K562 (cell line): Measurements from ENCODE around the gene CAGE1. TPM values are rescaled to one million over a fixed set of nuclear protein-coding genes. Genes with fewer than 3 reads are reported as not detected.

ENCODE experiments used
- ELF1 ChIP-seq: fragments of 200-800 bp; sonication (Bioruptor generic); IDR thresholded peaks from 2 replicates; pipeline ENCODE4 v1.6.1; 2016; ENCODE audit warnings: missing genetic modification characterization, missing compliant biosample characterization
- FOSL1 ChIP-seq: fragments of 200-800 bp; sonication (Bioruptor generic); conservative IDR thresholded peaks from 2 replicates; pipeline ENCODE4 v1.6.1; 2016; ENCODE audit warnings: missing genetic modification characterization, missing compliant biosample characterization
- GTF2F1 ChIP-seq: IDR thresholded peaks from 2 replicates; pipeline ENCODE4 v1.6.1; 2011; ENCODE audit warnings: low read depth, low read length, improper control_type of control experiment
- KAT7 ChIP-seq: sonication (generic); formaldehyde crosslinking; IDR thresholded peaks from 2 replicates; pipeline ENCODE4 v1.8.0; 2022; ENCODE audit warnings: missing genetic modification reagents, mild to moderate bottlenecking, borderline replicate concordance
- KLF13 ChIP-seq: fragments of 450-650 bp; IDR thresholded peaks from 2 replicates; pipeline ENCODE4 v1.6.1; 2016; ENCODE audit warnings: missing genetic modification characterization, low read depth, mild to moderate bottlenecking, missing compliant biosample characterization, moderate library complexity, borderline replicate concordance
- NFXL1 ChIP-seq: fragments of 450-650 bp; formaldehyde crosslinking; IDR thresholded peaks from 2 replicates; pipeline ENCODE4 v1.4.0; 2021; ENCODE audit warnings: mild to moderate bottlenecking
- SMC3 ChIP-seq: conservative IDR thresholded peaks from 2 replicates; pipeline ENCODE4 v1.6.1; 2011; ENCODE audit warnings: low read depth, low read length, improper control_type of control experiment; ENCODE audit not compliant: insufficient read depth
- SUPT5H ChIP-seq: fragments of 450-650 bp; IDR thresholded peaks from 2 replicates; pipeline ENCODE4 v1.6.1; 2016
- THRAP3 ChIP-seq: fragments of 450-650 bp; IDR thresholded peaks from 2 replicates; pipeline ENCODE4 v1.6.1; 2016; ENCODE audit warnings: mild to moderate bottlenecking, inconsistent platforms, borderline replicate concordance
- TRIM24 ChIP-seq, 2 experiments: fragments of 450-650 bp; IDR thresholded peaks; 2 replicates each; pipeline ENCODE4 v1.6.1; 2016
- ZMIZ1 ChIP-seq, 2 experiments: fragments of 150-350 bp in 1 of 2; IDR thresholded peaks; 2 replicates each; pipeline ENCODE4 v1.6.1; 2012 to 2016; ENCODE audit warnings: low read depth in 2 of 2, low read length in 2 of 2, mild to moderate bottlenecking in 1 of 2, moderate library complexity in 1 of 2
- ZNF395 ChIP-seq: fragments of 200-800 bp; sonication (Bioruptor generic); IDR thresholded peaks from 2 replicates; pipeline ENCODE4 v1.6.1; 2017; ENCODE audit warnings: missing genetic modification characterization, missing compliant biosample characterization
- ZNF77 ChIP-seq: fragments of 250-450 bp; sonication (Bioruptor Pico); IDR thresholded peaks from 2 replicates; pipeline ENCODE4 v1.5.0; 2020
- polyA plus RNA-seq, 8 experiments: library from polyadenylated mRNA; depleted of rRNA in 4 of 8; stranded (reverse) in 5 of 8; unstranded in 3 of 8; fragments of >200 nt; fragmentation: Nextera tagmentation in 2 of 8; fragmentation: Illumina TruSeq in 1 of 8; extraction: Ambion mirVana in 2 of 8; extraction: Trizol in 1 of 8; gene quantifications; 2 replicates each; pipeline versions ENCODE4 v1.2.1 to v1.2.3, GENCODE V29; 2011 to 2014; ENCODE audit warnings: inconsistent platforms in 1 of 8, missing spikeins in 1 of 8
- total RNA-seq, 7 experiments: library from RNA; depleted of rRNA in 6 of 7; stranded (reverse); fragments of >200 nt in 6 of 7; fragmentation: Illumina TruSeq in 2 of 7; extraction: Trizol in 2 of 7; gene quantifications; 2 replicates each; pipeline versions ENCODE4 v1.2.1 to v1.2.3, GENCODE V29; 2011 to 2021; ENCODE audit warnings: low replicate concordance in 1 of 7
- TF ChIP-seq, protein P1 (sequence below), 2 experiments: fragments of 450-650 bp in 1 of 2; sonication (generic) in 1 of 2; formaldehyde crosslinking in 1 of 2; IDR thresholded peaks in 1 of 2; conservative IDR thresholded peaks in 1 of 2; 2 replicates each; pipeline versions ENCODE4 v1.6.1 to v1.8.1; 2016 to 2023; ENCODE audit warnings: mild to moderate bottlenecking in 2 of 2, moderate library complexity in 2 of 2, inconsistent platforms in 1 of 2, missing genetic modification reagents in 1 of 2

Gene CAGE1
- total and polyA plus RNA-seq, 9 of the 15 experiments (the other 6 are each of a cell fraction or from before 2014, with no cell fraction given): 0.13 to 0.33 (median 0.18) TPM; not detected in 4

DNA sequence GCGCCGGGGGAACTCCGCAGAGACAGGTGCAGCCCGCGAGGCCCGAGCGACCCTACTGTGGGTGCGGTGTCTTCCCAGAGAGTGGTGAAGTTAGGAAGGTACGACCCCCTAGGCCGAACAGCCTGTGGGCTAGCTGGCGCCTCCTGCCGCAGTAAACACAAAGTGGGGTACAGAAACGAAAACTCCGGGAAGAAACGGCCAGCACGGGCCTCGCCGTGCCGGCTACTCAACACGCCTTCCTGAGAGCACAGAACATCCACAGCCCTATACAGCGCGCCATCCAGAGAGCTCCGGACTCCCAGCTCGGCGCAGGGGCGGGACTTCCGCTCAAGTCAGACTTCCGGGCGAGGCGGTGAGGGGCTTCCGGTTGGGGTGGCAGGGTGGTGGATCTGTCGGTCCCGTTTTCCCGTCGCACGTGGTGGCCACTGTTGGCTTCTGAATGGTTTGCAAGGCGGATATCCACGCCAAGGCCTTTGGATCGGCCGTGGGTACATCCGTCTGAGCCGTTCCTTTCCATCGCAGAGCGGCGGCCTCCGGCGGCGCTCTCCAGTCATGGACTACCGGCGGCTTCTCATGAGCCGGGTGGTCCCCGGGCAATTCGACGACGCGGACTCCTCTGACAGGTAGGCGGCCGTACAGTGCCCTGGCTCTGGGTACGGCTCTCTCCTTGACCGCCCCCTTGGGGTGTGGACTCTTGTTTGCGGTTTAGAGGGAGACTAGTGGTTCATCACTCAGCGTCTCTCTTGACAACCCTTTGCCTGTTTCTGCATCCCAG is at the start of gene CAGE1, which contains the start of gene RIOK1 (continued):
- peak; percentile 24; the same call in 1 of the 2 replicates for TF ChIP-seq KAT7 (CRISPR knock-in tag)
- TF ChIP-seq ELF1: peak; percentile 89
- no peak; the same call in 1 of the 2 replicates for TF ChIP-seq GTF2F1
- TF ChIP-seq, protein P1, sequence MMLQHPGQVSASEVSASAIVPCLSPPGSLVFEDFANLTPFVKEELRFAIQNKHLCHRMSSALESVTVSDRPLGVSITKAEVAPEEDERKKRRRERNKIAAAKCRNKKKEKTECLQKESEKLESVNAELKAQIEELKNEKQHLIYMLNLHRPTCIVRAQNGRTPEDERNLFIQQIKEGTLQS (IDR thresholded peaks at IDR 0.05): no peak
- TF ChIP-seq, protein P1 (CRISPR knock-in tag; conservative IDR thresholded peaks at IDR 0.05): 0 out of 2 replicates have a peak, but pooled peaks have one; percentile 38
- TF ChIP-seq KLF13 (tag): peak; percentile 61; the same call in 1 of the 2 replicates
- 0 out of 4 replicates have a peak, but pooled peaks of 1 of the 2 experiments have one; percentile 58 for TF ChIP-seq ZMIZ1 (IDR thresholded peaks at IDR 0.05; ENCODE audit: low read depth in 2 of 2, low read length in 2 of 2)
- TF ChIP-seq TRIM24 (IDR thresholded peaks at IDR 0.05): peak in 1 of 2 experiments; percentile 63; a peak in 1 of 4 replicates
- no peak for TF ChIP-seq NFXL1 (CRISPR knock-in tag)
- TF ChIP-seq ZNF395 (CRISPR knock-in tag): peak; percentile 79; the same call in 1 of the 2 replicates
- TF ChIP-seq SMC3: 0 out of 2 replicates have a peak, but pooled peaks have one; percentile 29
- no peak for TF ChIP-seq ZNF77 (CRISPR knock-in tag)
- TF ChIP-seq FOSL1 (tag): 0 out of 2 replicates have a peak, but pooled peaks have one; percentile 25
- peak; percentile 97 for TF ChIP-seq SUPT5H
- no peak for TF ChIP-seq THRAP3
